Keratinocyte (primary cell): ENCODE measurements around the gene ERBB4. TPM values are rescaled to one million over a fixed set of nuclear protein-coding genes. Genes with fewer than 3 reads are reported as not detected.

Source experiments
- DNase-seq: peaks from one replicate; pipeline ENCODE4 v3.0.0-alpha.2; 2011; ENCODE audit warnings: low read depth, missing footprints, low spot score
- FAIRE-seq: peaks from 2 replicates; lab custom pipeline; 2011; peaks lifted over from hg19 to GRCh38; lab: Jason Lieb, UNC
- H2AFZ ChIP-seq: 2 replicates; pipeline ENCODE4 v1.6.0; 2012; ENCODE audit warnings: low read length, control low read depth, inconsistent platforms; ENCODE audit not compliant: control insufficient read depth
- H3K27ac ChIP-seq: 2 replicates; pipeline ENCODE4 v1.5.1; 2011; ENCODE audit warnings: low read length; ENCODE audit not compliant: control insufficient read depth, insufficient read depth
- H3K27me3 ChIP-seq: 3 replicates; pipeline ENCODE4 v1.6.0; 2011; ENCODE audit warnings: low read length; ENCODE audit not compliant: control insufficient read depth, insufficient read depth; ENCODE audit errors: extremely low read depth
- H3K36me3 ChIP-seq, 2 experiments: 2 replicates in 1 of 2; 3 replicates in 1 of 2; pipeline ENCODE4 v1.5.1; 2011; ENCODE audit warnings: low read length in 2 of 2, mild to moderate bottlenecking in 1 of 2; ENCODE audit not compliant: control insufficient read depth in 2 of 2, insufficient read depth in 2 of 2; ENCODE audit errors: extremely low read depth in 1 of 2
- H3K4me1 ChIP-seq: 3 replicates; pipeline ENCODE4 v1.5.1; 2011; ENCODE audit warnings: low read length; ENCODE audit not compliant: control insufficient read depth, insufficient read depth; ENCODE audit errors: extremely low read depth
- H3K4me2 ChIP-seq: 3 replicates; pipeline ENCODE4 v1.6.0; 2011; ENCODE audit warnings: low read depth, low read length; ENCODE audit not compliant: control insufficient read depth, insufficient read depth; ENCODE audit errors: extremely low read depth
- H3K4me3 ChIP-seq, 3 experiments: fragments of 200-600 bp in 1 of 3; sonication (generic) in 1 of 3; 2 replicates in 2 of 3; 3 replicates in 1 of 3; pipeline ENCODE4 v1.5.1; 2011 to 2016; ENCODE audit warnings: low read length in 3 of 3, mild to moderate bottlenecking in 3 of 3, control low read depth in 2 of 3, inconsistent platforms in 1 of 3, low read depth in 1 of 3, mixed read lengths in 1 of 3, mixed run types in 1 of 3, moderate library complexity in 1 of 3; ENCODE audit not compliant: control insufficient read depth in 2 of 3, insufficient read depth in 2 of 3; ENCODE audit errors: extremely low read depth in 1 of 3
- H3K79me2 ChIP-seq: 2 replicates; pipeline ENCODE4 v1.6.0; 2012; ENCODE audit warnings: low read length; ENCODE audit not compliant: control insufficient read depth, insufficient read depth
- H3K9ac ChIP-seq: 3 replicates; pipeline ENCODE4 v1.6.0; 2011; ENCODE audit warnings: low read length; ENCODE audit not compliant: control insufficient read depth, insufficient read depth; ENCODE audit errors: extremely low read depth
- H3K9me1 ChIP-seq: 3 replicates; pipeline ENCODE4 v1.6.0; 2011; ENCODE audit warnings: low read length; ENCODE audit not compliant: control insufficient read depth, insufficient read depth; ENCODE audit errors: extremely low read depth
- H3K9me3 ChIP-seq: 2 replicates; pipeline ENCODE4 v1.5.1; 2012; ENCODE audit warnings: low read depth, low read length; ENCODE audit not compliant: control insufficient read depth
- H4K20me1 ChIP-seq: 3 replicates; pipeline ENCODE4 v1.6.0; 2011; ENCODE audit warnings: low read length; ENCODE audit not compliant: control insufficient read depth, insufficient read depth; ENCODE audit errors: extremely low read depth
- EZH2 ChIP-seq: IDR thresholded peaks from one replicate; pipeline ENCODE4 v1.6.1; 2012; ENCODE audit warnings: inconsistent platforms, mild to moderate bottlenecking, low read length, moderate library complexity
- dilution Hi-C: fragments of 300-500 bp; cut with MboI; formaldehyde crosslinking; loops from one replicate; pipeline ENCODE4 v1.7.0; 2020; ENCODE audit warnings: low sequenced_read_pairs; ENCODE audit not compliant: extremely low pct_ligation_motif_present
- polyA plus RNA-seq, 5 experiments: library from polyadenylated mRNA; depleted of rRNA in 3 of 5; stranded (reverse) in 3 of 5; stranded (forward) in 1 of 5; unstranded in 1 of 5; fragments of >200 nt; gene quantifications; 1 replicate in 1 of 5; 2 replicates in 3 of 5; 3 replicates in 1 of 5; pipeline versions ENCODE4 v1.2.1 to v1.2.3, GENCODE V29; 2011 to 2012; ENCODE audit warnings: missing spikeins in 2 of 5, low read depth in 1 of 5, low replicate concordance in 1 of 5
- TF ChIP-seq, protein P1 (sequence below), 3 experiments: IDR thresholded peaks in 1 of 3; conservative IDR thresholded peaks in 1 of 3; optimal IDR thresholded peaks in 1 of 3; 2 replicates in 2 of 3; 3 replicates in 1 of 3; pipeline versions ENCODE3 to v1.5.1; 2011; ENCODE audit warnings: low read length in 3 of 3, mild to moderate bottlenecking in 3 of 3, moderate library complexity in 2 of 3, control low read depth in 1 of 3, inconsistent platforms in 1 of 3; ENCODE audit not compliant: insufficient read depth in 2 of 3; ENCODE audit errors: extremely low read depth in 1 of 3

Gene ERBB4
- polyA plus RNA-seq, 1 donor (not counting 4 experiments of a cell fraction or from before 2014, with no cell fraction given): 0.01 TPM

DNA sequence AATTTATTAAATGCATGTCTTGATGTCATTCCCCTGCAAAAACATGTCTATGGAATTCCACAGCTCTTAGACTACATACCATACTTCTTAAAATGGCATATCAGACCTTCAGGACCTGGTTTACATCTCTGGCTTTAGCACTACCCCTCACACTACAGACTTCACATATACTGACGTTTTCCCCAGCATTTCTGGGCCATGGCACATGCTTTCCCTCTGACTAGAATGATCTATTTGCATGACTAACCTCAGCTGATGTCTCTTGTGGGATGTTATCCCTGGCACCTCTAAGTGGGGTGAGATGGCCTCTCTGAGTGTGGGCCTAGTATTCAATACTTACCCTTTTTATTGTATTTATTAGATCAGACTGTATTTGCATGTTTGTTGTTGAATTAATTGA is 381.6 kb downstream of the ERBB4 start:
- H3K4me1 ChIP-seq: no peaks in the 10 kb centered on the region
- H4K20me1 ChIP-seq: no peaks in the 10 kb centered on the region
- no peak overlapping the region for H3K27ac ChIP-seq
- dilution Hi-C loops: no loop called here
- no peak overlapping the region for H3K4me2 ChIP-seq
- no peak overlapping the region for H3K9ac ChIP-seq
- H3K27me3 ChIP-seq: no peaks in the 10 kb centered on the region
- no peak for FAIRE-seq
- no peaks in the 10 kb centered on the region for H3K79me2 ChIP-seq
- peak overlapping the region; percentile 43 for H2AFZ ChIP-seq
- H3K9me1 ChIP-seq: no peaks in the 10 kb centered on the region
- H3K36me3 ChIP-seq: no peaks in the 10 kb centered on the region
- TF ChIP-seq EZH2: no peak
- TF ChIP-seq, protein P1, sequence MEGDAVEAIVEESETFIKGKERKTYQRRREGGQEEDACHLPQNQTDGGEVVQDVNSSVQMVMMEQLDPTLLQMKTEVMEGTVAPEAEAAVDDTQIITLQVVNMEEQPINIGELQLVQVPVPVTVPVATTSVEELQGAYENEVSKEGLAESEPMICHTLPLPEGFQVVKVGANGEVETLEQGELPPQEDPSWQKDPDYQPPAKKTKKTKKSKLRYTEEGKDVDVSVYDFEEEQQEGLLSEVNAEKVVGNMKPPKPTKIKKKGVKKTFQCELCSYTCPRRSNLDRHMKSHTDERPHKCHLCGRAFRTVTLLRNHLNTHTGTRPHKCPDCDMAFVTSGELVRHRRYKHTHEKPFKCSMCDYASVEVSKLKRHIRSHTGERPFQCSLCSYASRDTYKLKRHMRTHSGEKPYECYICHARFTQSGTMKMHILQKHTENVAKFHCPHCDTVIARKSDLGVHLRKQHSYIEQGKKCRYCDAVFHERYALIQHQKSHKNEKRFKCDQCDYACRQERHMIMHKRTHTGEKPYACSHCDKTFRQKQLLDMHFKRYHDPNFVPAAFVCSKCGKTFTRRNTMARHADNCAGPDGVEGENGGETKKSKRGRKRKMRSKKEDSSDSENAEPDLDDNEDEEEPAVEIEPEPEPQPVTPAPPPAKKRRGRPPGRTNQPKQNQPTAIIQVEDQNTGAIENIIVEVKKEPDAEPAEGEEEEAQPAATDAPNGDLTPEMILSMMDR (optimal IDR thresholded peaks at IDR 0.05 in 1 of 3, IDR thresholded peaks at IDR 0.05 in 1 of 3, conservative IDR thresholded peaks at IDR 0.05 in 1 of 3; ENCODE audit: extremely low read depth in 1 of 3, insufficient read depth in 2 of 3, low read length in 3 of 3): no peak
- H3K4me3 ChIP-seq: no peak overlapping the region
- no peaks in the 10 kb centered on the region for H3K9me3 ChIP-seq
- DNase-seq: no peak

DNA sequence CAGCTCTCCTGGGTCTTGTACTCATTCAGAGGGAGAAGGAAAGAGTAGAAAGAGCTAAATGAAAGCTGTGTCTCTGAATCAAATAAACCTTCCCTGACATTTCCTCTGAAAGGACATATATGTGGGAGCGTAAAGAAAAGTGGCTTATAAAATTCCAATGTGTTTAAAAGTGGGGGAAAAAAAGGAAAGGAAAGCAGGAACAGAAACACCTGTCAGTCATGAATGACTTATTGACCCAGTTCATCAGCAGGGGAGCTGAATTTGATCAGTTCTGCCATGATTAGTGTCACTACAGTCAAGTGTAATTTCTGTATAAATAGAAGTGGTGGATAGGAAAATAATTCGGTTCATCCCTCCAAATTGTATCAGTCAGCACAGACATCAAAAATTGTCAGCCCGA is 382.5 kb downstream of the ERBB4 start:
- no peak for TF ChIP-seq EZH2
- TF ChIP-seq, protein P1 (optimal IDR thresholded peaks at IDR 0.05 in 1 of 3, IDR thresholded peaks at IDR 0.05 in 1 of 3, conservative IDR thresholded peaks at IDR 0.05 in 1 of 3; ENCODE audit: extremely low read depth in 1 of 3, insufficient read depth in 2 of 3, low read length in 3 of 3): no peak
- dilution Hi-C loops: no loop called here

More for the DNA sequence above, 382.5 kb downstream of the ERBB4 start:
- Histone ChIP-seq H3K27me3 (no peaks in the 10 kb centered on the region), H3K4me2 (no peak overlapping the region), H3K4me3 (no peak overlapping the region), H3K4me1 (no peaks in the 10 kb centered on the region), H3K9me1 (no peaks in the 10 kb centered on the region), H3K36me3 (no peaks in the 10 kb centered on the region), H3K9ac (no peak overlapping the region), H3K27ac (no peak overlapping the region), H4K20me1 (no peaks in the 10 kb centered on the region), H2AFZ (no peak overlapping the region), H3K9me3 (no peaks in the 10 kb centered on the region), H3K79me2 (no peaks in the 10 kb centered on the region)
- DNase-seq (no peak), FAIRE-seq (no peak)
